ENCODE data around the gene BCAS3.
"Not testable (repeated sequence)": the region's sequence is repeated elsewhere in the genome, so short reads cannot be mapped to it uniquely, and the experiment has no call there.

The BCAS3 gene

GRCh38 chr17:61017317-61018006 lies 339.8 kb downstream of the BCAS3 start:
- DNase-seq: no peak

- no peak for DNase-seq
These were observed 341.3 kb downstream of the BCAS3 start for GRCh38 chr17:61018938-61019337.

- no peak for DNase-seq
These were observed 346.3 kb downstream of the BCAS3 start for GRCh38 chr17:61023996-61024395.

- no peak for DNase-seq
These were observed 349.2 kb downstream of the BCAS3 start for GRCh38 chr17:61026818-61027217.

DNA sequence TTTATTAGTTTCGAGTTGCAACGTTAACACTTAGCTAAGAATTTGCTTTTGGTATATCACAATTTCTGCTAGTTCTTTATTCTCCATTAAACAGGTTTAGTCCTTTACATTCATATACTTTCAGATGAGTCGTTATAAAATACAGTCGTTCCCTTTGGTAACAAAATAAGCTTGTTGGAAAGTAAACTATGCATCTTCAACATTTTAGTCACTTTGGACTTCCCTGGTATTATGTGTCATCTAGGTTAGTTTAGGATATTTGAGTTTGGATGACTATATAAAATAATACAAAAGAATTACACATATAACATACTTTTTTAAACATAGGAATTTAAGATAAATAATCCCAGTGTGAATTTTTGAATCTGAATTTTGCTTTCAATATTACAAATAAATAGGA lies 351.5 kb downstream of the BCAS3 start:
- no peak for DNase-seq

DNA sequence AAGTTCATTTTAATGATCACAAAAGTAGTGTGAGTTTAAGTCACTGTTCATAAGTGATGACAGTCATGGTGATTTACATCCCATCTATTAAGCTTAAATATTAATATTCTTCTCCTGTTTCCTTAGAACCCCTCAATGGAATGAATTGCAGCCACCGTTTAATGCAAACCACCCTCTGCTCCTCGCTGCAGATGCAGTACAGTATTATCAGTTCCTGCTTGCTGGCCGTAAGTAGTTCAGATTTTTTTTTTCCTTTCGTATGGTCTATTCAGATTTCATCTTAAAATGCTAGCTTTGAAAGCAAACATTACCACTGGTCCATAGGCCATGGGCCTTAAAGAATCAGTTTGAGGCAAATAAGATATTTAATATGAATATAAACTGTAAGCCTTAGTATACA lies 363.0 kb downstream of the BCAS3 start:
- no peak for DNase-seq

GRCh38 chr17:61042348-61042747 lies 364.7 kb downstream of the BCAS3 start:
- not testable (repeated sequence) for DNase-seq

GRCh38 chr17:61047515-61047914 lies 369.9 kb downstream of the BCAS3 start:
- DNase-seq: no peak

DNA sequence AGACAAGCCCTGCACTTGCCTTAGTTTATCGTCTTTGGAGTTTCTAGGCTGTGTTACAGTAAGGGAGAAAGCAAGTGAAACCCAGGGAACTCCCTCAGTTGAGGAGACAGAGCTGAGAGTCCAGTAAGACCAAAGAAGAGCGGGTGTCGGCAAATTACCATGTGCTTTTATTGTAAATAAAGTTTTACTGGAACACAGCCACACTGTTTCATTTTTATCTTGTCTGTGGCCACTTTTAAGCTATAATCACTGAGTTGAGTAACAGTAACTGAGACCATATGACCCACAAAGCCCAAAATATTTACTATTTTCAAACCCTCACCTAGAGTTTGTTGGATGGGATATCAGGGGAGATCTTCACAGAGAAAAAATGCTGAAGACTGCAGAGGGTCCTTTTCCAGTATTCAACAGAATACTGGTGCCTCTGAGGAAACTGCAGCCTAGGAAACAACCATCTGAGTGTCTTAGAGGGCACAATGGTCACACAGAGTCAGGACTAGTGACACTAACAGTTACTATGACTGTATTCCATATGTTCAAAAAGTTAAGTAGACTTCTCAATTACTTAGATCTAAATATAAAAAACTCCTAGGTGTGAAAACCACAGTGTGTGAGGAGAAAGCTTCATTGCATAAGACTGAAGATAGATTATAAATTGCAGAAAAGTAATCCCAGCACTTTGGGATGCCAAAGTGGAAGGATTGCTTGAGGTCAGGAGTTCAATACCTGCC lies 370.9 kb downstream of the BCAS3 start:
- no peak for DNase-seq

- DNase-seq: no peak
These were observed 375.8 kb downstream of the BCAS3 start for GRCh38 chr17:61053469-61053868.

DNA sequence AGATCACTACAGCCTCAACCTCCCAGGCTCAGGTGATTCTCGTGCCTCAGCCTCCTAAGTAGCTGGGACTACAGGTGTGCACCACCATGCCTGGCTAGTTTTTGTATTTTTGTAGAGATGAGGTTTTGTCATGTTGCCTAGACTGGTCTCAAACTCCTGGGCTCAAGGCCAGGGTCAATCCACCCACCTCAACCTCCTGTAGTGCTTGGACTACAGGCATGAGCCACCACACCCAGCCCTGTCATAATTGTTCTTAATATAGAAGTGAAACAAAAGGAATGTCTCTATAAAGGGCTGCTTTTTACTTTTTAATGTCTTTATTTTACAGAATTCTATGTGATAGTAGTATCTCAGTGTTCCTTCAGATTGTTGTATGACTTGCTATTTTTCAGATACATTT lies 376.8 kb downstream of the BCAS3 start:
- DNase-seq: no peak

DNA sequence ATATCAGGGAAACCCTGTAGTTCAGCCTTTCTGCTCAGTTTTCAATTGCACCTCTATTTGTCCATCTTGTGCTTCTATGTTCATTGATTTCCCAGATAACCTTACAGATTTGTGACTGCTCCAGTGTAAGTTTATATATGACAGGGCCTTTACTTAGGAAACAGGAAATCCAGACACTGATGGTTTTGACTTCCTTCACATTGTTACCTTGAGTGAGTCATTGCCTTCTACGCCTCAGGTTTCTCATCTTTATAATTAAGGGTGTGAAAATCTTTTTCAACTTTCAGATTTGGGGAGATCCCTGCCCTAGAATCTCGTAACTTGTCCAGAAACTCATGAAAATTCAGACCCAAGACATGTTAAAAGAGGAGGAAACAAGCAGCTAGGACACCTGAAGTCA lies 379.6 kb downstream of the BCAS3 start:
- no peak for DNase-seq

- DNase-seq: no peak
These were observed 380.4 kb downstream of the BCAS3 start for GRCh38 chr17:61058066-61058465.

GRCh38 chr17:61063528-61063927 lies 385.9 kb downstream of the BCAS3 start:
- no peak for DNase-seq

DNA sequence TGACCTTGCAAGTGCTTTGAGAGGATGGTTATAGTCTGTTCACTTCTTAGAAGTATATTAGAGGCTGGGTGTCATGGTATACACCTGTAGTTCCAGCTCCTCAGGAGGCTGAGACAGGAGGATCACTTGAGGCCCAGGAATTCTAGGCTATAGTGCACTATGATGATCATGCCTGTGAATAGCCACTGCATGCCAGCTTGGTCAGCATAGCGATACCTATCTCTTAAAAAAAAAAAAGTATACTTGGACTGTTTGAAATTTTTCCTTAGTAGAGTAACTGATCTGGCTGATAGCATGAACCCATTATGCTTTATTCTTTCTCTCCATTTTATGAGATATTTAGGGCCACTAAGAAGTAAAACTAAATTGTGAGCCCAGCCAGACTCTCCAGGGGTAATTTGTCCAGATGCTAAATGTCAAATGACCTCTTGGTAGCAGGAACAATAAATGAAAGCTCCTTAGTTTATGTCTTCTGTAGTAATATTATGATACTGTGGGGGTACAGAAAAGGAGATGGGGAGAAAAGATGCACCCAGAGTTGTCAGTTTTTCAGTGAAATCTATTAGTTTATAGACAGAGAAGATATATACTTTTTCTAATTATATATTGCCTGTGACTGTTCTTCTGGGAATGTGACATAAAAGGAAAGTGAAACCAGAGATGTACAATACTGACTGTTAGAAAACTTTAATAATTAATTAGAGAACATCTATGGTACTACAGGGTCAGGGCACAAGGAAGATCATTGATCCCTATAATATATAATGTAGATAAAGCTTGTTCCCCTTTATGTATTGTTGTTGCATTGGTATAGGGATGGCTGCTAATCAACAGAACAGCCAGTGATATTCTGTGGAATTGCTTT lies 386.7 kb downstream of the BCAS3 start:
- DNase-seq: no peak

GRCh38 chr17:61065263-61065773 lies 387.7 kb downstream of the BCAS3 start:
- no peak for DNase-seq

DNA sequence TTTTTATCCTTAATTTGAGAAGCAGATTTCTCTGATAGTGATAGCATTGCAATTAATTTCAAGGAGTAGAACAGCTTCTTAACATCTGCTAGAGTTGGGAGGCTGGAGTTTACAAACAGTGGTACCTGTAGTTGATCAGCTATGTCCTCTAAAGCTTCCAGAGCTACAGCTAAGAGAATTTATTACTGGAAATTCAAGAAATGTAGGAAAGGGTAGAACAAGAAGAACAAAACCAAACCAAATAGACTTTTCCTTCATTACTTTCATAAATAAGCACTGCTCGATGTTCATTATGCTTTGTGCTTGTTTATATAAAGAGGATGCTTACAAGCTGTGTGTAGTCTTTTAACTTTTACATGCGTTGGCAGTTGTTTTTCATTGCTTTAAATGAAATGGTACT lies 388.4 kb downstream of the BCAS3 start:
- no peak for DNase-seq

GRCh38 chr17:61070649-61071048 lies 393.0 kb downstream of the BCAS3 start:
- DNase-seq: no peak

GRCh38 chr17:61072648-61073047 lies 395.0 kb downstream of the BCAS3 start:
- no peak for DNase-seq

- DNase-seq: no peak
These were observed 395.5 kb downstream of the BCAS3 start for GRCh38 chr17:61073131-61073530.

GRCh38 chr17:61073799-61074513 lies 396.3 kb downstream of the BCAS3 start:
- DNase-seq: no peak

DNA sequence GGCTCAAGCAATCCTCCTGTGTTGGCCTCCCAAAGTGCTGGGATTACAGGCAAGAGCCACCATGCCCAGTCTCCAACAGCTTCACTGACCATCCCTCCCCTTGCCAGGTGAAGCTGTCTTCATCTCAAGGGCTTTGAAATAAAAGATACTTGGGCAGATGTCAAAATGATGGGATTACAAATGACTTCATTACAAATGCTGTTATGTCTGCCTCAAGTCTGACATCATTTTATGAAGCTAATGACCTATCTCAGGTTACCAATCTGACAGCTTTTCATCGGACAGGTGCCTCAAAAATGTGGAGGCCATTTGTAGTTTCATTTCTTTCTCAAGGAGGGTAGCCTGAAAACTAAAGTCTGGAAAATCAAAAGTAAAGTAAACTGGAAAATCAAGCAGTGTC lies 398.3 kb downstream of the BCAS3 start:
- DNase-seq: no peak

DNA sequence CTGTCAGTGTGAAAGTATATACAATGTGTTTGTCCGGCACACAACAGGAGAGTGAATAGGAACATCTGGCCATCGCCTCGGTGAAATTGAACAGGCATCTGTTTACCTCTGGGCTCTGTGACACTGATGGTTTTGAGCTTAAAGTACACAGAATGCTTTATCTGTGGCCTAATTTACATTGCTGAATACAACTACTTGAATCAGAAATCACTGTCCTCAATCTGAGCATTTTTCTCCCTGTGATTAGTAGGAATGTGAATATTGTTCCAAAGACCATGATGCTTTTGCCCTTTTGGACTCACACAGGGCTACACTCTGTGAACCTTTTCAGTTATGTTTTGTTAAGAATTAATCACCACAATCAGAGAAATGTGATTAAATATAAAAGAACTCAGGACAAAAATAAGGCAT lies 399.0 kb downstream of the BCAS3 start:
- DNase-seq: no peak

Data from 8988T (cell line).